HepG2 (cell line): ENCODE data around the gene SETD7. TPM values are rescaled to one million over a fixed set of nuclear protein-coding genes. Genes with fewer than 3 reads are reported as not detected.
A peak's percentile ranks its signal among the peaks of the same experiment; 100 is the strongest.

Experiments
- GTF2F1 ChIP-seq: fragments of 150-350 bp; IDR thresholded peaks from 2 replicates; pipeline ENCODE4 v1.6.1; 2014; ENCODE audit warnings: low read length
- JUN ChIP-seq: sonication (generic); formaldehyde crosslinking; IDR thresholded peaks from 2 replicates; pipeline ENCODE4 v1.4.0; 2020; ENCODE audit warnings: mild to moderate bottlenecking, missing genetic modification reagents
- MAFF ChIP-seq: IDR thresholded peaks from 2 replicates; pipeline ENCODE4 v1.6.1; 2011; ENCODE audit warnings: low read depth, low read length, improper control_type of control experiment
- MLX ChIP-seq: IDR thresholded peaks from 2 replicates; pipeline ENCODE4 v1.6.1; 2016
- PAXIP1 ChIP-seq: sonication (generic); formaldehyde crosslinking; conservative IDR thresholded peaks from 2 replicates; pipeline ENCODE4 v1.4.0; 2020; ENCODE audit warnings: mild to moderate bottlenecking, missing genetic modification reagents, moderate library complexity
- REL ChIP-seq: sonication (generic); formaldehyde crosslinking; conservative IDR thresholded peaks from 2 replicates; pipeline ENCODE4 v1.8.0; 2022; ENCODE audit warnings: mild to moderate bottlenecking, missing genetic modification reagents, moderate library complexity
- TBX3 ChIP-seq: fragments of 450-650 bp; IDR thresholded peaks from 2 replicates; pipeline ENCODE4 v1.6.1; 2017; ENCODE audit warnings: antibody characterized with exemption, mild to moderate bottlenecking, inconsistent platforms, borderline replicate concordance
- ZBTB43 ChIP-seq: sonication (generic); formaldehyde crosslinking; conservative IDR thresholded peaks from 2 replicates; pipeline ENCODE4 v1.4.0; 2020; ENCODE audit warnings: missing genetic modification reagents
- ZNF281 ChIP-seq: sonication (generic); formaldehyde crosslinking; IDR thresholded peaks from 2 replicates; pipeline ENCODE4 v1.4.0; 2020; ENCODE audit warnings: missing genetic modification reagents, borderline replicate concordance
- ZNF780A ChIP-seq: sonication (generic); formaldehyde crosslinking; IDR thresholded peaks from 2 replicates; pipeline ENCODE4 v1.8.0; 2022; ENCODE audit warnings: mild to moderate bottlenecking, missing genetic modification reagents, moderate library complexity
- ZNF788 ChIP-seq: sonication (generic); formaldehyde crosslinking; IDR thresholded peaks from 2 replicates; pipeline ENCODE4 v1.5.0; 2020; ENCODE audit warnings: mild to moderate bottlenecking, missing genetic modification reagents, borderline replicate concordance
- ZNF83 ChIP-seq: sonication (generic); formaldehyde crosslinking; IDR thresholded peaks from 2 replicates; pipeline ENCODE4 v1.4.0; 2020; ENCODE audit warnings: missing genetic modification reagents, mild to moderate bottlenecking, borderline replicate concordance
- polyA plus RNA-seq, 8 experiments: library from polyadenylated mRNA; depleted of rRNA in 3 of 8; stranded (reverse) in 7 of 8; unstranded in 1 of 8; fragments of >200 nt; fragmentation: Illumina TruSeq in 4 of 8; extraction: Trizol in 4 of 8; gene quantifications; 2 replicates each; pipeline versions ENCODE4 v1.2.1 to v1.2.3, GENCODE V29; 2011 to 2016; ENCODE audit warnings: low read depth in 4 of 8, missing spikeins in 1 of 8, mixed read lengths in 1 of 8; ENCODE audit not compliant: insufficient read depth in 1 of 8
- total RNA-seq, 5 experiments: library from RNA; depleted of rRNA; stranded (reverse); fragments of >200 nt; fragmentation: Illumina TruSeq; extraction: Trizol; gene quantifications; 2 replicates each; pipeline ENCODE4 v1.2.3, GENCODE V29; 2016; ENCODE audit warnings: low read depth in 1 of 5
- TF ChIP-seq, protein P1 (sequence below): sonication (generic); formaldehyde crosslinking; IDR thresholded peaks from 2 replicates; pipeline ENCODE4 v1.8.0; 2022; ENCODE audit warnings: missing genetic modification reagents, mild to moderate bottlenecking, inconsistent platforms, borderline replicate concordance
- TF ChIP-seq, protein P2 (sequence below): fragments of 450-650 bp; IDR thresholded peaks from 2 replicates; pipeline ENCODE4 v1.6.1; 2016
- TF ChIP-seq, protein P3 (sequence below): IDR thresholded peaks from 2 replicates; pipeline ENCODE4 v1.6.1; 2012; ENCODE audit warnings: low read depth, low read length, improper control_type of control experiment

SETD7 gene
- total and polyA plus RNA-seq, 2 of the 13 experiments (the other 11 are each of a cell fraction or from before 2014, with no cell fraction given), result 0.08 to 0.22 TPM

- TF ChIP-seq TBX3 (no peak), ZBTB43 (no peak), ZNF281 (CRISPR knock-in tag) (peak; percentile 36; the same call in 1 of the 2 replicates), ZNF780A (CRISPR knock-in tag) (no peak), ZNF788 (CRISPR knock-in tag) (no peak), MLX (CRISPR knock-in tag) (no peak), PAXIP1 (CRISPR knock-in tag) (no peak), GTF2F1 (no peak), MAFF (no peak), ZNF83 (CRISPR knock-in tag) (0 out of 2 replicates have a peak, but pooled peaks have one; percentile 39), REL (CRISPR knock-in tag) (no peak), JUN (CRISPR knock-in tag) (no peak)
- TF ChIP-seq, protein P1, sequence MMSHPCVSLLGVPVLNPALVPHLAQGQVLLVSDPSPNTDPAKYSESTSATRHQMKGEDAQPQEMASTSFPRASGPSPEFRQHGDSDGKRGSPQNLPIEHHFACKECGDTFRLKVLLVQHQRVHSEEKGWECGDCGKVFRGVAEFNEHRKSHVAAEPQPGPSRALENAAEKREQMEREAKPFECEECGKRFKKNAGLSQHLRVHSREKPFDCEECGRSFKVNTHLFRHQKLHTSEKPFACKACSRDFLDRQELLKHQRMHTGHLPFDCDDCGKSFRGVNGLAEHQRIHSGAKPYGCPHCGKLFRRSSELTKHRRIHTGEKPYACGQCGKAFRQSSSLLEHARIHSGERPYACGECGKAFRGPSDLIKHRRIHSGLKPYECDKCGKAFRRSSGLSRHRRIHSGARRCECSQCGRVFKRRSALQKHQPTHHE (CRISPR knock-in tag), result no peak
- TF ChIP-seq, protein P2, sequence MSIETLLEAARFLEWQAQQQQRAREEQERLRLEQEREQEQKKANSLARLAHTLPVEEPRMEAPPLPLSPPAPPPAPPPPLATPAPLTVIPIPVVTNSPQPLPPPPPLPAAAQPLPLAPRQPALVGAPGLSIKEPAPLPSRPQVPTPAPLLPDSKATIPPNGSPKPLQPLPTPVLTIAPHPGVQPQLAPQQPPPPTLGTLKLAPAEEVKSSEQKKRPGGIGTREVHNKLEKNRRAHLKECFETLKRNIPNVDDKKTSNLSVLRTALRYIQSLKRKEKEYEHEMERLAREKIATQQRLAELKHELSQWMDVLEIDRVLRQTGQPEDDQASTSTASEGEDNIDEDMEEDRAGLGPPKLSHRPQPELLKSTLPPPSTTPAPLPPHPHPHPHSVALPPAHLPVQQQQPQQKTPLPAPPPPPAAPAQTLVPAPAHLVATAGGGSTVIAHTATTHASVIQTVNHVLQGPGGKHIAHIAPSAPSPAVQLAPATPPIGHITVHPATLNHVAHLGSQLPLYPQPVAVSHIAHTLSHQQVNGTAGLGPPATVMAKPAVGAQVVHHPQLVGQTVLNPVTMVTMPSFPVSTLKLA, result no peak
- TF ChIP-seq, protein P3, sequence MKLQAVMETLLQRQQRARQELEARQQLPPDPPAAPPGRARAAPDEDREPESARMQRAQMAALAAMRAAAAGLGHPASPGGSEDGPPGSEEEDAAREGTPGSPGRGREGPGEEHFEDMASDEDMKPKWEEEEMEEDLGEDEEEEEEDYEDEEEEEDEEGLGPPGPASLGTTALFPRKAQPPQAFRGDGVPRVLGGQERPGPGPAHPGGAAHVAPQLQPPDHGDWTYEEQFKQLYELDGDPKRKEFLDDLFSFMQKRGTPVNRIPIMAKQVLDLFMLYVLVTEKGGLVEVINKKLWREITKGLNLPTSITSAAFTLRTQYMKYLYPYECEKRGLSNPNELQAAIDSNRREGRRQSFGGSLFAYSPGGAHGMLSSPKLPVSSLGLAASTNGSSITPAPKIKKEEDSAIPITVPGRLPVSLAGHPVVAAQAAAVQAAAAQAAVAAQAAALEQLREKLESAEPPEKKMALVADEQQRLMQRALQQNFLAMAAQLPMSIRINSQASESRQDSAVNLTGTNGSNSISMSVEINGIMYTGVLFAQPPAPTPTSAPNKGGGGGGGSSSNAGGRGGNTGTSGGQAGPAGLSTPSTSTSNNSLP, result no peak
Measured at GRCh38 chr4:139554893-139555704, 920 bp downstream of the SETD7 start (continued).
